Measurements from ENCODE around the gene UNC5CL.

DNA sequence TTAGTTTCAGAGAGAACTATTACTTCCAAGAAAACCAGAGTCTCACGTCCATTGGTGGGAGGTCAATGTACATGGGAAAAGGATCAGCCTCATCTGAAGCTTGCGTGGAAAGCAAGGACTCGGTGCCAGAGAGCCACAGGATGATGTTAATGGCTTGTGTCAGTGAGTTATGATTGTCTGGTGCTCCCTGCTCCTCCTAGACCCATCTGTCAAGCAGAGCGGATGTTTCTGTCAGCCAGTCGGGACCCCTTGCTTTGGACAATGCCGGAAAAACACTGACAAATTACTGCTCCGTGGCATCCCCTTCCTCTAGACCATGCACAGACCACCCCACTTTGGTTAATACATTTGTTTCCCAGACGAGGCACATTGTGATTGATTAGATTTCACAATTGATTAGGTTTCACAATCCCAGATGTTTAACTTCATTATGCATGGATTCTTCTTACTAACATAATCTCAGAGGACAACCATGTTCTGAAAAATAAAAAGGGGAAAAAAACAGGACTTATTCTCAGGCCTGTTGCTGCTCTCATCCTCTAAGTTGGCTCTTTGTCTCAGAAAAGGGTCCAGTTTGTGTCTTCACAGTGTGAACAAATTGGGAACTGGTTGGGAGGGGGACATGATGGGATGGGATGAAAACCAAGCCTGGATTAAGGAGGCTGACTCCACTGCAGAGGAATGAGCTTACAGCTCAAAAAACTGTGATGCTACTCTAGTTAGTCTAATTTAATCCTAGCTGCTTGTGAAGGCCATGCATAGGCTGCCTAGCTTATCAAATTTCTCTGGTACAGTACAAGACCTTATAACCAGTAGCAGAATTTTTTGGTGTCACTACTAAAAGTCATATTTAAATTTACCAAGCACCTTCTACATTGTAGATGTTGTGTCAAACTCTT is 51.9 kb downstream of the UNC5CL start:
- TF ChIP-seq POLR2A (IDR thresholded peaks at IDR 0.05): no peak
- TF ChIP-seq, protein P1, sequence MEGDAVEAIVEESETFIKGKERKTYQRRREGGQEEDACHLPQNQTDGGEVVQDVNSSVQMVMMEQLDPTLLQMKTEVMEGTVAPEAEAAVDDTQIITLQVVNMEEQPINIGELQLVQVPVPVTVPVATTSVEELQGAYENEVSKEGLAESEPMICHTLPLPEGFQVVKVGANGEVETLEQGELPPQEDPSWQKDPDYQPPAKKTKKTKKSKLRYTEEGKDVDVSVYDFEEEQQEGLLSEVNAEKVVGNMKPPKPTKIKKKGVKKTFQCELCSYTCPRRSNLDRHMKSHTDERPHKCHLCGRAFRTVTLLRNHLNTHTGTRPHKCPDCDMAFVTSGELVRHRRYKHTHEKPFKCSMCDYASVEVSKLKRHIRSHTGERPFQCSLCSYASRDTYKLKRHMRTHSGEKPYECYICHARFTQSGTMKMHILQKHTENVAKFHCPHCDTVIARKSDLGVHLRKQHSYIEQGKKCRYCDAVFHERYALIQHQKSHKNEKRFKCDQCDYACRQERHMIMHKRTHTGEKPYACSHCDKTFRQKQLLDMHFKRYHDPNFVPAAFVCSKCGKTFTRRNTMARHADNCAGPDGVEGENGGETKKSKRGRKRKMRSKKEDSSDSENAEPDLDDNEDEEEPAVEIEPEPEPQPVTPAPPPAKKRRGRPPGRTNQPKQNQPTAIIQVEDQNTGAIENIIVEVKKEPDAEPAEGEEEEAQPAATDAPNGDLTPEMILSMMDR (IDR thresholded peaks at IDR 0.05): no peak
